ENCODE results near the gene THEM4.

DNA sequence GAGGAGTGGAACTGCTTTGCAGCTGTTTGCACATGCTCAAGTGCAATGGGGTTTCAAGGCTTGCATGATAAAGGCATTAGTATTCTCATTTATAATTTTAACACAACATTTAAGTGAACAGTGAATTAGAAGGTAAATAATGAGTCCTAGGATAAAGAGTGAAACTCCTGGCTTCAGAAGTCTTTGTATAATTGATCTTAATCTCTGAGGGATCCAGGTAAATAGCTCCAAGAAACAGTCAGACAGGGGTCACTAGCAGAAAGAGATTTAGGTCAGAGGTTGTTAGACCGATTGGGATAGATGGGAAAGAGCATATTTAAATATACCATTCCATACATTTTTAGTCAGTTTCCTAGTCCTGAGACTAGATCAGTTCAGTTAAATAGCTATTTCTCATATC lies 14.1 kb upstream of the THEM4 start:
- TF ChIP-seq CTCF (IDR thresholded peaks at IDR 0.05 in 8 of 11, conservative IDR thresholded peaks at IDR 0.05 in 3 of 11) (no peak), POLR2AphosphoS5 (IDR thresholded peaks at IDR 0.05) (no peak), POLR2A (IDR thresholded peaks at IDR 0.05) (no peak)
